GM12878 (cell line): ENCODE measurements around the gene MMEL1. TPM values are rescaled to one million over a fixed set of nuclear protein-coding genes. Genes with fewer than 3 reads are reported as not detected.

Source experiments
- BCL11A ChIP-seq: IDR thresholded peaks from 2 replicates; pipeline ENCODE4 v1.6.1; 2011; ENCODE audit warnings: low read depth, low read length
- BHLHE40 ChIP-seq, 2 experiments: fragments of 450-650 bp in 1 of 2; IDR thresholded peaks; 2 replicates each; pipeline ENCODE4 v1.6.1; 2011 to 2017; ENCODE audit warnings: low read depth in 2 of 2, borderline replicate concordance in 1 of 2, improper control_type of control experiment in 1 of 2, low read length in 1 of 2, mild to moderate bottlenecking in 1 of 2
- HCFC1 ChIP-seq: fragments of 150-350 bp; IDR thresholded peaks from 2 replicates; pipeline ENCODE4 v1.6.1; 2014; ENCODE audit warnings: low read length
- IRF4 ChIP-seq: IDR thresholded peaks from 2 replicates; pipeline ENCODE4 v1.6.1; 2011; ENCODE audit warnings: low read depth, low read length
- JUNB ChIP-seq: IDR thresholded peaks from 2 replicates; pipeline ENCODE4 v1.6.1; 2016; ENCODE audit warnings: antibody characterized with exemption, mild to moderate bottlenecking
- NR2C2 ChIP-seq: IDR thresholded peaks from 2 replicates; pipeline ENCODE4 v1.6.1; 2011; ENCODE audit warnings: borderline replicate concordance, low read depth; ENCODE audit not compliant: control insufficient read depth, insufficient read length
- POLR2A ChIP-seq: IDR thresholded peaks from 2 replicates; pipeline ENCODE4 v1.6.1; 2011; ENCODE audit warnings: low read depth, mild to moderate bottlenecking, low read length
- POLR2AphosphoS2 ChIP-seq: IDR thresholded peaks from 2 replicates; pipeline ENCODE4 v1.6.1; 2011; ENCODE audit warnings: low read depth, mild to moderate bottlenecking, low read length, improper control_type of control experiment, moderate library complexity
- SMARCA5 ChIP-seq: fragments of 450-650 bp; IDR thresholded peaks from 2 replicates; pipeline ENCODE4 v1.6.1; 2017; ENCODE audit warnings: mild to moderate bottlenecking
- ZNF622 ChIP-seq: fragments of 450-650 bp; IDR thresholded peaks from 2 replicates; pipeline ENCODE4 v1.6.1; 2017; ENCODE audit warnings: mild to moderate bottlenecking, inconsistent platforms
- polyA plus RNA-seq, 11 experiments: library from polyadenylated mRNA; depleted of rRNA in 4 of 11; unstranded in 6 of 11; stranded (reverse) in 5 of 11; fragments of >200 nt; fragmentation: Nextera tagmentation in 4 of 11; fragmentation: Illumina TruSeq in 1 of 11; extraction: Ambion mirVana in 4 of 11; extraction: Trizol in 1 of 11; gene quantifications; 1 replicate in 1 of 11; 2 replicates in 10 of 11; pipeline versions ENCODE4 v1.2.1 to v1.2.3, GENCODE V29; 2011 to 2016; ENCODE audit warnings: inconsistent platforms in 2 of 11, missing spikeins in 2 of 11, low read depth in 1 of 11
- total RNA-seq, 4 experiments: library from RNA; depleted of rRNA in 3 of 4; stranded (reverse); fragments of >200 nt in 3 of 4; fragmentation: Illumina TruSeq in 1 of 4; extraction: Trizol in 1 of 4; gene quantifications; 2 replicates each; pipeline versions ENCODE4 v1.2.1 to v1.2.3, GENCODE V29; 2013 to 2021
- TF ChIP-seq, protein P1 (sequence below): fragments of 450-650 bp; IDR thresholded peaks from 2 replicates; pipeline ENCODE4 v1.6.1; 2017; ENCODE audit warnings: mild to moderate bottlenecking, low read depth, inconsistent platforms; ENCODE audit not compliant: poor library complexity, severe bottlenecking
- TF ChIP-seq, protein P2 (sequence below): fragments of 450-650 bp; IDR thresholded peaks from 2 replicates; pipeline ENCODE4 v1.6.1; 2016; ENCODE audit warnings: mild to moderate bottlenecking
- TF ChIP-seq, protein P3 (sequence below): fragments of 450-650 bp; IDR thresholded peaks from 2 replicates; pipeline ENCODE4 v1.6.1; 2017; ENCODE audit warnings: mild to moderate bottlenecking

The MMEL1 gene
- total and polyA plus RNA-seq, 10 of the 15 experiments (the other 5 are each of a cell fraction or from before 2014, with no cell fraction given) = 0.11 TPM; not detected in 9

DNA sequence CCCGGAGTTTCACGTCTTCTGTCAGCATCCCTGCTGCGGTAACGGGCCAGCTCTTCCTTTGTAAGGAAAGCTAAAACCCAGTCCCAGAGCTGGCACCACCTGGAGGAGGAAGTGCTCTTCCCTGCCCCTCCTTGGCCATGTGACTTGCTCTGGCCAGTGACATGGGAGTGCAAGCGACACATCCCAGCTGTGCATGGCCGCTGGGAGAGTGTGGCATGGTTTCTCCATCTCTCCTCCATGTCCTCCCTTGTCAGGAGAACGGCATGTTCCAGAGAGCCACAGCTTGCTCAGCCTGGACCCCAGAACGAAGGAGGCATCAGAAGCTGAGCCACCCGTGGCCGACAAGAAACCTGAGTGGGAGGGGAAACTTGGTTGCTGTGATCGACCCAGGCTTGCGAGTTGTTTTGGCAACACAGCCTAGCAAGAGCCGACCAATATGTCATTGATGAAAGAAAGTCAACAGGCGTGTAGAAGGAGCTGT is 48.9 kb downstream of the MMEL1 start (continued):
- TF ChIP-seq, protein P1, sequence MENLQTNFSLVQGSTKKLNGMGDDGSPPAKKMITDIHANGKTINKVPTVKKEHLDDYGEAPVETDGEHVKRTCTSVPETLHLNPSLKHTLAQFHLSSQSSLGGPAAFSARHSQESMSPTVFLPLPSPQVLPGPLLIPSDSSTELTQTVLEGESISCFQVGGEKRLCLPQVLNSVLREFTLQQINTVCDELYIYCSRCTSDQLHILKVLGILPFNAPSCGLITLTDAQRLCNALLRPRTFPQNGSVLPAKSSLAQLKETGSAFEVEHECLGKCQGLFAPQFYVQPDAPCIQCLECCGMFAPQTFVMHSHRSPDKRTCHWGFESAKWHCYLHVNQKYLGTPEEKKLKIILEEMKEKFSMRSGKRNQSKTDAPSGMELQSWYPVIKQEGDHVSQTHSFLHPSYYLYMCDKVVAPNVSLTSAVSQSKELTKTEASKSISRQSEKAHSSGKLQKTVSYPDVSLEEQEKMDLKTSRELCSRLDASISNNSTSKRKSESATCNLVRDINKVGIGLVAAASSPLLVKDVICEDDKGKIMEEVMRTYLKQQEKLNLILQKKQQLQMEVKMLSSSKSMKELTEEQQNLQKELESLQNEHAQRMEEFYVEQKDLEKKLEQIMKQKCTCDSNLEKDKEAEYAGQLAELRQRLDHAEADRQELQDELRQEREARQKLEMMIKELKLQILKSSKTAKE = no peak
- no peak for TF ChIP-seq BHLHE40 (IDR thresholded peaks at IDR 0.05; ENCODE audit: borderline replicate concordance in 1 of 2, low read depth in 2 of 2, low read length in 1 of 2)
- TF ChIP-seq NR2C2 = no peak
- TF ChIP-seq POLR2A = 0 out of 2 replicates have a peak, but pooled peaks have one; percentile 41
- TF ChIP-seq ZNF622 = no peak
- TF ChIP-seq JUNB = no peak
- no peak for TF ChIP-seq BCL11A
- TF ChIP-seq HCFC1 = no peak
- TF ChIP-seq, protein P2, sequence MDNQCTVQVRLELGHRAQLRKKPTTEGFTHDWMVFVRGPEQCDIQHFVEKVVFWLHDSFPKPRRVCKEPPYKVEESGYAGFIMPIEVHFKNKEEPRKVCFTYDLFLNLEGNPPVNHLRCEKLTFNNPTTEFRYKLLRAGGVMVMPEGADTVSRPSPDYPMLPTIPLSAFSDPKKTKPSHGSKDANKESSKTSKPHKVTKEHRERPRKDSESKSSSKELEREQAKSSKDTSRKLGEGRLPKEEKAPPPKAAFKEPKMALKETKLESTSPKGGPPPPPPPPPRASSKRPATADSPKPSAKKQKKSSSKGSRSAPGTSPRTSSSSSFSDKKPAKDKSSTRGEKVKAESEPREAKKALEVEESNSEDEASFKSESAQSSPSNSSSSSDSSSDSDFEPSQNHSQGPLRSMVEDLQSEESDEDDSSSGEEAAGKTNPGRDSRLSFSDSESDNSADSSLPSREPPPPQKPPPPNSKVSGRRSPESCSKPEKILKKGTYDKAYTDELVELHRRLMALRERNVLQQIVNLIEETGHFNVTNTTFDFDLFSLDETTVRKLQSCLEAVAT = peak; percentile 91
- no peak for TF ChIP-seq SMARCA5
- no peak for TF ChIP-seq IRF4
- no peak for TF ChIP-seq POLR2AphosphoS2
- TF ChIP-seq, protein P3, sequence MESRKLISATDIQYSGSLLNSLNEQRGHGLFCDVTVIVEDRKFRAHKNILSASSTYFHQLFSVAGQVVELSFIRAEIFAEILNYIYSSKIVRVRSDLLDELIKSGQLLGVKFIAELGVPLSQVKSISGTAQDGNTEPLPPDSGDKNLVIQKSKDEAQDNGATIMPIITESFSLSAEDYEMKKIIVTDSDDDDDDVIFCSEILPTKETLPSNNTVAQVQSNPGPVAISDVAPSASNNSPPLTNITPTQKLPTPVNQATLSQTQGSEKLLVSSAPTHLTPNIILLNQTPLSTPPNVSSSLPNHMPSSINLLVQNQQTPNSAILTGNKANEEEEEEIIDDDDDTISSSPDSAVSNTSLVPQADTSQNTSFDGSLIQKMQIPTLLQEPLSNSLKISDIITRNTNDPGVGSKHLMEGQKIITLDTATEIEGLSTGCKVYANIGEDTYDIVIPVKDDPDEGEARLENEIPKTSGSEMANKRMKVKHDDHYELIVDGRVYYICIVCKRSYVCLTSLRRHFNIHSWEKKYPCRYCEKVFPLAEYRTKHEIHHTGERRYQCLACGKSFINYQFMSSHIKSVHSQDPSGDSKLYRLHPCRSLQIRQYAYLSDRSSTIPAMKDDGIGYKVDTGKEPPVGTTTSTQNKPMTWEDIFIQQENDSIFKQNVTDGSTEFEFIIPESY = no peak
